Lower lobe of right lung (tissue), 2 donors: Measurements from ENCODE around the gene NELFA. TPM values are rescaled to one million over a fixed set of nuclear protein-coding genes. Genes with fewer than 3 reads are reported as not detected.
"Not testable (repeated sequence)": the region's sequence is repeated elsewhere in the genome, so short reads cannot be mapped to it uniquely, and the experiment has no call there.

Source experiments
- ATAC-seq, 2 donors: fragments of 200-7000 bp; cut with Tn5 transposase; one replicate each; pipeline ENCODE4 v1.9.1; 2020 to 2022; ENCODE audit warnings: mild to moderate bottlenecking in 2 of 2, moderate library complexity in 2 of 2
- DNase-seq: peaks from one replicate; pipeline ENCODE4 v3.0.0-alpha.2; 2020
- H3K27ac ChIP-seq: fragments of 200-600 bp; one replicate; pipeline ENCODE4 v1.8.0; 2022
- H3K27me3 ChIP-seq: fragments of 200-600 bp; one replicate; pipeline ENCODE4 v1.8.0; 2022; ENCODE audit warnings: low read depth
- H3K36me3 ChIP-seq: fragments of 200-600 bp; one replicate; pipeline ENCODE4 v1.8.0; 2022; ENCODE audit warnings: mild to moderate bottlenecking
- H3K4me1 ChIP-seq: fragments of 200-600 bp; one replicate; pipeline ENCODE4 v1.8.0; 2022
- H3K4me3 ChIP-seq: fragments of 200-600 bp; one replicate; pipeline ENCODE4 v1.8.0; 2022; ENCODE audit warnings: mild to moderate bottlenecking
- H3K9me3 ChIP-seq: fragments of 200-600 bp; one replicate; pipeline ENCODE4 v1.8.0; 2022
- intact Hi-C: fragments of 100-400 bp; cut with DNase I; formaldehyde crosslinking; loops from one replicate; pipeline ENCODE4 v1.11.0; 2022
- total RNA-seq: library from RNA; stranded (reverse); fragmentation: NEBNext Ultra II Directional; extraction: Animal tissue kit (Norgen Biotek cat#: 25700); gene quantifications from one replicate; pipeline ENCODE4 v1.2.1, GENCODE V29; 2021
- TF ChIP-seq, protein P1 (sequence below): fragments of 200-600 bp; IDR thresholded peaks from one replicate; pipeline ENCODE4 v1.8.0; 2022; ENCODE audit warnings: antibody characterized with exemption, mild to moderate bottlenecking
- donor health status: DM: no; HTN: yes; CAD: no; lungs with severe emphysema.

The NELFA gene
- total RNA-seq, 1 donor from 2014 or later: 22.6 TPM

DNA sequence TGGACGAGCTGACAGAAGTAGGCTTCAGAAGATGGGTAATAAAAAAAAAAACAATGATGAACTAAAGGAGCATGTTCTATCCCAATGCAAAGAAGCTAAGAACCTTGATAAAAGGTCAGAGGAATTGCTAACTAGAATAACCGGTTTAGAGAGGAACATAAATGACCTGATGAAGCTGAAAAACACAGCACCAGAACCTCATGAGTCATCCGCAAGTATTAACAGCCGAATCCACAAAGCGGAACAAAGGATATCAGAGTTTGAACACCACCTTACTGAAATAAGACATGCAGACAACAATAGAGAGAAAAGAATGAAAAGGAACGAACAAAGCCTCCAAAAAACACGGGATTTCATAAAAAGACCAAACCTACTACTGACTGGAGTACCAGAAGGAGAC lies 10.5 kb downstream of the NELFA start:
- intact Hi-C loops: no loop called here
- H3K27ac ChIP-seq: no peak overlapping the region
- H3K36me3 ChIP-seq: peaks cover 3% of the 10 kb centered on the region
- peaks cover 15% of the 10 kb centered on the region for H3K9me3 ChIP-seq
- no peak overlapping the region for H3K4me3 ChIP-seq
- no peak for ATAC-seq
- no peak for DNase-seq
- no peaks in the 10 kb centered on the region for H3K27me3 ChIP-seq
- H3K4me1 ChIP-seq: no peaks in the 10 kb centered on the region
- TF ChIP-seq, protein P1, sequence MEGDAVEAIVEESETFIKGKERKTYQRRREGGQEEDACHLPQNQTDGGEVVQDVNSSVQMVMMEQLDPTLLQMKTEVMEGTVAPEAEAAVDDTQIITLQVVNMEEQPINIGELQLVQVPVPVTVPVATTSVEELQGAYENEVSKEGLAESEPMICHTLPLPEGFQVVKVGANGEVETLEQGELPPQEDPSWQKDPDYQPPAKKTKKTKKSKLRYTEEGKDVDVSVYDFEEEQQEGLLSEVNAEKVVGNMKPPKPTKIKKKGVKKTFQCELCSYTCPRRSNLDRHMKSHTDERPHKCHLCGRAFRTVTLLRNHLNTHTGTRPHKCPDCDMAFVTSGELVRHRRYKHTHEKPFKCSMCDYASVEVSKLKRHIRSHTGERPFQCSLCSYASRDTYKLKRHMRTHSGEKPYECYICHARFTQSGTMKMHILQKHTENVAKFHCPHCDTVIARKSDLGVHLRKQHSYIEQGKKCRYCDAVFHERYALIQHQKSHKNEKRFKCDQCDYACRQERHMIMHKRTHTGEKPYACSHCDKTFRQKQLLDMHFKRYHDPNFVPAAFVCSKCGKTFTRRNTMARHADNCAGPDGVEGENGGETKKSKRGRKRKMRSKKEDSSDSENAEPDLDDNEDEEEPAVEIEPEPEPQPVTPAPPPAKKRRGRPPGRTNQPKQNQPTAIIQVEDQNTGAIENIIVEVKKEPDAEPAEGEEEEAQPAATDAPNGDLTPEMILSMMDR: no peak

DNA sequence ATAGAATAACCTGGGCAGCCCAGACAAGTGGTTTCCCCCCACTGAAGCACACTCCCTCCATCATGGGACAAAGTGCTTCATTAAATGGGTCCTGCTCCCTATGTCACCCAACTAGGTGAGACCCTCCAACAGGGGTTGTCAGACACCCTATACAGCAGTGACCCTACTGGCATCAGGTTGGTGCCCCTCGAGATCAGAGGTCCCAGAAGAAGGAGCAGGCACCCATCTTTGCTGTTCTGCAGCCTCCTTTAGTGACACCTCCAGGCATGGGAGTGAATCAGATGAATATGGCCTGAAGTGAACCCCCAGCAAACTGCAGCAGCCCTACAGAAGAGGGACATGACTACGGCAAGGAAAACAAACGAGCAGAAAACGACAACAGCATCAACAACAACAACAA lies 11.1 kb downstream of the NELFA start:
- ATAC-seq (no peak), DNase-seq (no peak)
- H3K4me1 ChIP-seq: no peaks in the 10 kb centered on the region
- H3K4me3 ChIP-seq: no peak overlapping the region
- H3K9me3 ChIP-seq: peaks cover 15% of the 10 kb centered on the region
- H3K36me3 ChIP-seq: no peaks in the 10 kb centered on the region
- TF ChIP-seq, protein P1: no peak
- H3K27me3 ChIP-seq: no peaks in the 10 kb centered on the region
- no peak overlapping the region for H3K27ac ChIP-seq
- intact Hi-C loops: no loop called here

DNA sequence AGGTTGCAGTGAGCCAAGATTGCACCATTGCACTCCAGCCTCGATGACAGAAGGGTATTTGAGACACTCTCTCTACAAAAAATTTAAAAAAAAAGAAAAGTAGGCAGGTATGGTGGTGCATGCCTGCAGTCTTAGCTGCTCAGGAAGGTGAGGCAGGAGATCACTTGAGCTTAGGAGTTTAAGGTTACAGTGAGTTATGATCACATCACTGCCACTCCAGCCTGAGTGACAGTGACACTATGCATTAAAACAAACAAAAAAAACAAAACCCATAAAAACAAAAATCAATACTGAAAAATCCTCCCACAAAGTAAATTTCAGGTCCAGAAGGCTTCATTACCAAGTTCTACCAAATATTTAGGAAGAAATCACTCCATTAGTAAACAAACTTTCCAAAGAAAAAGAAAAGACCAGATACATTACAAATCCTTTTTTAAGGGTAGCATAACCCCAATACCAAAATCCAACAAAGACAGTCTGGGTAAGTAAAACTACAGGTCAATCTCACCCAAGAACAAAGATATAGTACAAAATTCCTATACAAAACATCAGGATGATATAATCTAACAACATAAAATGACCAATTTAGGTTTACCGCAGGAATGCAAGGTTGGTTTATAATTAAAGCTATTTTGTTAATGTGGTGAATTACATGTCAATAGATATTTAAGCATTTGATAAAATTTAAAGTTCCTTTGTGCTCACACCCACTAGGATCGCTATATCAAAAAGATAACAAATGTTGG lies 11.7 kb downstream of the NELFA start:
- Histone ChIP-seq H3K27ac (no peak overlapping the region), H3K36me3 (no peaks in the 10 kb centered on the region), H3K9me3 (peaks cover 15% of the 10 kb centered on the region), H3K27me3 (no peaks in the 10 kb centered on the region), H3K4me3 (no peak overlapping the region), H3K4me1 (no peaks in the 10 kb centered on the region)
- ATAC-seq (no peak), DNase-seq (no peak)
- intact Hi-C loops: no loop called here
- TF ChIP-seq, protein P1: no peak

DNA sequence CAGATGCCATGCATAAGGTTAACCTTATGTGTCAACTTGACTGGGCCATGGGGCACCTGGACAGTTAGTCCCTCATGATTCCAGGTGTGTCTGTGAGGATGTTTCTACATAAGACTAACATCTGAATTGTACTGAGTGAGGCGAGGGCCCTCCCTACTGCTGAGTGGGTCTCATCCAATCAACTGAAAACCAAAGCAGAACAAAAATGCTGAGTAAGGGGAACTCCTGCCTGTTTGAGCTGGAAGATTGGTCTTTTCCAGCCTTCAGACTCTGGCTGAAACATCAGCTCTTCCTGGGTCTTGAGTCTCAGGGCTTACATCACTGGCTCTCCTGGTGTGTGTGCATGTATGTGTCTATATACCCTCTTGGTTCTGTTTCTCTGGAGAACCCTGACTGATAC lies 13.8 kb downstream of the NELFA start:
- H3K4me1 ChIP-seq: no peaks in the 10 kb centered on the region
- H3K27ac ChIP-seq: no peak overlapping the region
- peaks cover 15% of the 10 kb centered on the region for H3K9me3 ChIP-seq
- intact Hi-C loops: no loop called here
- no peak overlapping the region for H3K4me3 ChIP-seq
- H3K36me3 ChIP-seq: peaks cover 17% of the 10 kb centered on the region
- no peak for DNase-seq
- no peaks in the 10 kb centered on the region for H3K27me3 ChIP-seq
- TF ChIP-seq, protein P1: no peak
- ATAC-seq: no peak

DNA sequence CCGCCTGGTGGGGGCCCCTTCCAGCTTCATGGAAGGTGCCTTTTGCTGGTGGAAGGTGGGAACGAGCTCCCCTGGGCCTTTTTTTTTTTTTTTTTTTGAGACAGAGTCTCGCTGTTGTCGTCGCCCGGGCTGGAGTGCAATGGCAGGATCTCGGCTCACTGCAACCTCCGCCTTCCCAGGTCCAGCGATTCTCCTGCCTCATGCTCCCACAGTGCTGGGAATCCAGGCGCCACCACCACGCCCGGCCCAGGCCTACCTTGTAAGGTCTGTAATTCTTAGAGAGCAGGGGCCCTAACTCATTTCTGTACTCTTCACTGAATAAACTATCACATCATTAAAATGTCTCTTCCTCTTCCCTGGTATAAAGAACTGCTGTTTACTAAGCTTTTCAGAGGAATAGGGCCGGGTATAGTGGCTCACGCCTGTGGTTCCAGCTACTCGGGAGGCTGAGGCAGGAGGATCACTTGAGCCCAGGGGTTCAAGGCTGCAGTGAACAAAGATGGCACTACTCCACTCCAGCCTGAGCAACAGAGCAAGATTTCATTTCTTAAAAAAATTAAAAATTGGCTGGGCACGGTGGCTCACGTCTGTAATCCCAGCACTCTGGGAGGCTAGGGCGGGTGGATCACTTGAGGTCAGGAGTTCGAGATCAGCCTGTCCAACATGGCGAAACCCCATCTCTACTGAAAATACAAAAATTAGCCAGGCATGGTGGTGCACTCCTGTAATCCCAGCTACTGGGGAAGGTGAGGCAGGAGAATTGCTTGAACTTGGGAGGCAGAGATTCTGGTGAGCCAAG lies 14.9 kb downstream of the NELFA start:
- H3K4me3 ChIP-seq, H3K4me1 ChIP-seq, H3K27me3 ChIP-seq, DNase-seq, intact Hi-C loops, H3K27ac ChIP-seq, ATAC-seq: not testable (repeated sequence)
- H3K36me3 ChIP-seq: peaks cover 27% of the 10 kb centered on the region
- H3K9me3 ChIP-seq: peaks cover 15% of the 10 kb centered on the region

DNA sequence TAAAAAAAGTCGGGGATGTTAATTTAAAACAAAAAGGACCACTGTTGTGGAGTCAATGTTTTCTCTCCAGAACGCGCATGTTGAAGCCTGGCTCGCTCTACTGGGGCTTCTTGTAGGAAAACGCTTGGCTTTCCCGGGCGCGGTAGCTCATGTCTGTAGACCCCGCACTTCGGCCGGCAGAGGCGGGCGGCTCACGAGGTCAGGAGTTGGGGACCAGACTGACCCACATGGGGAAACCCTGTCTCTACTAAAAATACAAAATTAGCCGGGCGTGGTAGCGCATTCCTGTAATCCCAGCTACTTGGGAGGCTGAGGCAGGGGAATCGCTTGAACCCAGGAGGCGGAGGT lies 15.6 kb downstream of the NELFA start:
- intact Hi-C loops: no loop called here
- DNase-seq (no peak), ATAC-seq (no peak)
- Histone ChIP-seq H3K27ac (no peak overlapping the region), H3K4me3 (no peak overlapping the region), H3K4me1 (no peaks in the 10 kb centered on the region), H3K36me3 (peaks cover 35% of the 10 kb centered on the region), H3K9me3 (peaks cover 15% of the 10 kb centered on the region), H3K27me3 (no peaks in the 10 kb centered on the region)
- TF ChIP-seq, protein P1: no peak
